ENCODE results near the gene MCL1.

DNA sequence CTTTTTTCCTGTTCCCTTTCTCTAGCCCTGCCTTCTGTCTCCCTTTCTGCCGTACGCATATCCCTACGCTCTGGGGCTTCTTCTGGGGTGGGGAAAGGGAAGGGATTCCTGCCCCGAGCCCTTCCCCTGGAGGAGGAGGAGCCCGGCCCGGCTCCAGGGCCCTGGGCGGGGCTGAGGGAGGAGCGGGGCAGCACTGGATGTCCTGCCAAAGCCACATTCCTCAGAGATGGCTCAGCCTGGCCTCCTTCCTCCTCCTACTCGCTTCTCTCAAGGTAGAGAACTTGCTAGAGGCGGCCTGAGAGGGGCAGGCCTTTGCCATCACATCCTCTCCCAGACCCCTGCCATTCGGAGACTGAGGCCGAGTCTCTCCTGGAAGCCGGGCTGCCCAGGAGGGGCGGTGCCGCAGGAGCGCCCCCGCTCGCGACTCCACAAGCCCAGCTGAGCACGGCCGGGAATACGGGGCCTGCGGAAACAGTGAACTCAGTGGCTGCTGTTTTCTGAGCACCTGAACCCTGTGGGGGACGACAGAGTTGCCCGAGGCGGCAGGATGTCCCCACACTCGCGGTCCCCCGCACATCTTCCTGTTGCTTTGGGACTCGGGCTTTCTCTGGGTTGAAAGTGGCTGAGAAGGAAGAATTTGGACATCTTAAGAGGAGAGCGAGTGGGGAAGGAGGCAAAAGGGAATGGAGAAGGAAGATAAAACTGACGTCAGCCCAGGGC, 18.0 kb downstream of the MCL1 start:
- TF ChIP-seq, protein P1, sequence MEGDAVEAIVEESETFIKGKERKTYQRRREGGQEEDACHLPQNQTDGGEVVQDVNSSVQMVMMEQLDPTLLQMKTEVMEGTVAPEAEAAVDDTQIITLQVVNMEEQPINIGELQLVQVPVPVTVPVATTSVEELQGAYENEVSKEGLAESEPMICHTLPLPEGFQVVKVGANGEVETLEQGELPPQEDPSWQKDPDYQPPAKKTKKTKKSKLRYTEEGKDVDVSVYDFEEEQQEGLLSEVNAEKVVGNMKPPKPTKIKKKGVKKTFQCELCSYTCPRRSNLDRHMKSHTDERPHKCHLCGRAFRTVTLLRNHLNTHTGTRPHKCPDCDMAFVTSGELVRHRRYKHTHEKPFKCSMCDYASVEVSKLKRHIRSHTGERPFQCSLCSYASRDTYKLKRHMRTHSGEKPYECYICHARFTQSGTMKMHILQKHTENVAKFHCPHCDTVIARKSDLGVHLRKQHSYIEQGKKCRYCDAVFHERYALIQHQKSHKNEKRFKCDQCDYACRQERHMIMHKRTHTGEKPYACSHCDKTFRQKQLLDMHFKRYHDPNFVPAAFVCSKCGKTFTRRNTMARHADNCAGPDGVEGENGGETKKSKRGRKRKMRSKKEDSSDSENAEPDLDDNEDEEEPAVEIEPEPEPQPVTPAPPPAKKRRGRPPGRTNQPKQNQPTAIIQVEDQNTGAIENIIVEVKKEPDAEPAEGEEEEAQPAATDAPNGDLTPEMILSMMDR (IDR thresholded peaks at IDR 0.05) = peak; percentile 71
- no peak for TF ChIP-seq ZFX (IDR thresholded peaks at IDR 0.05; ENCODE audit: borderline replicate concordance)

Measured in 22Rv1 (cell line).